GM12801 (cell line): ENCODE results near the gene MGAT5.

Experiments
- CTCF ChIP-seq: IDR thresholded peaks from one replicate; pipeline ENCODE4 v1.5.1; 2011; ENCODE audit warnings: control low read depth; ENCODE audit not compliant: insufficient read length; ENCODE audit errors: extremely low read depth

The MGAT5 gene

DNA sequence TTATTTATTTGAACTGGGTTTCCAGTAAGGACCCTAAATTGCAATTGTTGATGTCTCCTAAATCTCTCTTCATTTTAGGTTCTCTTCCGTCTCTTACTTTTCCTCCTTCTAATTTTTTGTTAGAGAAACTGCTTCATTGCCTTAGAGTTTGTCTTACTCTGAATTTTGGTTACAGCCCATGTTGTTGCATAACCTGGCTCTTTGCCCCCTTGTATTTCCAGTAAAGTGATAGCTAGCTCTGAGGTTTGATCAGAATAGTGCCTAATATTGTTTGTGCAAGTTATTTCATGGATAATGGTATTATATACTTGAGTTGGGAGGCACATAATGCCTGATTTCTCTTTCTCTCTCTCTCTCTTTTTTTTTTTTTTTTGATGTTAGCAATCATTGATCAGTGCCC lies 71.8 kb downstream of the MGAT5 start:
- no peak for TF ChIP-seq CTCF

- no peak for TF ChIP-seq CTCF
Observed at GRCh38 chr2:134327367-134327766, 73.5 kb downstream of the MGAT5 start.

DNA sequence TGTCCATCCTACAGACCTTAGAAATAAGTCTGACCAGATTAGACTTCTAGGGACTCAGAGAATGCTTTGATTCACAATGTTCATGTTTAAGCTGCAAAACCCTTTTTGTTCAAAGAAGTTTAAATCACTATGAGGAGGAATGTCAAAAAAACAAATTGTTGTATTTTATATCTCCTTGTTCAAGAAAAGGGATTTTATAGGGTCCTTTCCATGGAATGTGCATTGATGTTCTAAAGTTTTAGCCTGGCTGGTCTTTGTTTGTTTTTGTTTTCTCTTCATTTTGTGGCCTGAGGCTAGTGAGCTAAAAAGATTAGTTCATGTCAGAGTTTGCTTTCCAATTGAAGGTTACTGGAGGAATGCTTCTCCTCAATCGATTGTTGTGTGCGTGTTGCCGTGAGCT lies 77.2 kb downstream of the MGAT5 start:
- no peak for TF ChIP-seq CTCF

DNA sequence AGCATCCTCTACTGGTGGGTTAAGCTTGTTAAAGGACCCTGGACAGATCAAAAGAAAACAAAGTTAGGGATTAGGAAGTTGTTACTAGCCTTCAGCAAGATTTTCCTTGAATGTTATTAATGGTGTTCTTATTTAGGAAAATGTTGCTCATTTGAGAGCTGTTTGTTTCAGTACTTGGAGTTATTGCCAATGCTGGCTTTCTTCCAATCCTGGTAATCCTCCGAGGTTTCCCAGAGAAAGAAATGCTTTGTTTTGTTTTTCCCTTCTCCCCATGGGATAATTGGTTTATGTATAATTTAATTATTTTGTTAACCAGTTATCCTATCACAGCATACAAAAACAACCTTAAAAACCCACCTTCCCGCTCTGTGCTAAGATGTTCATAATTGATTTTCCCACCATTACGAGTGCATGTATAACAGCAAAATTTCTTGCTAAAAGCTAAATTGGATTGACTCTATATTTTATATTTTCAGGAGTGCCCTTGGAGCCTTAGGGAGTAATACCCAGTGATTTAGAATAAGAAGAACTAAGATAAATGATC lies 79.8 kb downstream of the MGAT5 start:
- TF ChIP-seq CTCF: no peak

DNA sequence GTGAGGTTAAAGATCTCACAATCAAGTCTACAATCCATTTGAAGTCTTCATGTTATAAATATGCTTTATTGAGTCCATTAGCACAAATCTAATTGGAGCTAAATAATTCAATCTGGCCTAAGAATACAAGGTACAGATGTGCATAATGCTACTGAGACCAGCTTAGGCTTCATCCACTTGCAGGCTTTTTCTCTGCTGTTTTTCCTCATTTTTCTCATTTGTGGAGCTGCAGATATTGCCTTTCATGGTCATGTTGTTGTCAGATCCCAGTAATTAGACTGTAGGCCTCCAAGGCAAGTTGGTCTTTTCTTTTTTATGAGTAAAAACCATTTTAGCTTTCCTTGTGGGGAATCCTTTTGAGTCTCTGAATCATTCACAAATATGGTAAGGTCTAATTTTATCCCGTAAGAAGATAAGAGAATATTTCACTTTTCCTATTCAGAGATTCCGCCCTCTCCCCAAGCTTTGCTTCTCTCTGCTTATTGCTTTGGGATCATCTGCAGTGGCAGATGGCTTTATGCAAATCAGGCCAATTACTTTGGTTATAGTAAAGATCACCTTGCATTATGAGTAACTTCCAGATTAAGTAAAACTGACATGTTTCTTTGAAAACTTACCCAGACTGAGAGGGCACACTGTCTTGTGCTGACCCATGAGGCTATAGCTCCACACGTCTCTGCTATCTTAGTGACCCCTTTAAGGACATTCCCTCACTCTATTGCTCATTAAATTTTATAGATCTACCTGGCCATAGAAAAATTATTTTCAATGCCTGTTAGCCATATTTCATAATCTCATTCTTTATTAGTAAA lies 80.9 kb downstream of the MGAT5 start:
- TF ChIP-seq CTCF: no peak

DNA sequence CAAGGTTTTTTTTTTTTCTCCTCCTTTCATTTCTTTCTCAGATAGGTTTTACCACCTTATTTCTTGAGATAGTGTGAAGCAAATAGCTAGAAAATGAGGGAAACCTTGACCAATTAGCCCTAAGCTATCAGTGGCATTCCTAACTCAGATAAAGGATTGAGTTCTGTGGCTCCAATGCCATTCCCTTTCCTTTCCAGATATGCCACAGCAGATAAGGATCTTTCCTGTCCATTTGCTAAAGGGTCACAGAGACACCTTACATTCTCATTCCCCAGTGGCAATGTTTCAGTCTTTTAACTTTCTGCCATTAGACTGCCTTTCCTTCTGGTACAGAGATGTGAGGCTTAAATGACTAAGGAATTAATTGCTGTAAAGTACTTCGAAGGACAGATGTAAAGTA lies 81.7 kb downstream of the MGAT5 start:
- no peak for TF ChIP-seq CTCF

GRCh38 chr2:134336352-134336751 lies 82.5 kb downstream of the MGAT5 start:
- TF ChIP-seq CTCF: no peak
